H1 (cell line): ENCODE measurements around the gene TNF. TPM values are rescaled to one million over a fixed set of nuclear protein-coding genes. Genes with fewer than 3 reads are reported as not detected.
A peak's percentile ranks its signal among the peaks of the same experiment; 100 is the strongest.

Source experiments
- CTCF ChIA-PET: fragments of 300-600 bp; sonication (Branson Sonifier 250); formaldehyde crosslinking; loops from one replicate; lab custom pipeline; 2021; ENCODE audit not compliant: partially characterized antibody; lab: Charles Lee
- POLR2A ChIA-PET: fragments of 300-600 bp; sonication (Branson Sonifier 250); formaldehyde crosslinking; loops from one replicate; lab custom pipeline; 2021; ENCODE audit warnings: inconsistent platforms; ENCODE audit not compliant: partially characterized antibody; lab: Charles Lee
- DNase-seq, 2 experiments: peaks; one replicate each; pipeline versions ENCODE4 v3.0.0 to v3.0.0-alpha.2; 2010 to 2022; ENCODE audit warnings: low spot score in 2 of 2, low read depth in 1 of 2, mixed read lengths in 1 of 2
- FAIRE-seq: peaks from 2 replicates; lab custom pipeline; 2011; peaks lifted over from hg19 to GRCh38; lab: Jason Lieb, UNC
- H2AFZ ChIP-seq: 2 replicates; pipeline ENCODE4 v1.8.1; 2012; ENCODE audit warnings: low read length, inconsistent platforms
- H2AK5ac ChIP-seq: 2 replicates; pipeline ENCODE4 v1.6.1; 2013; ENCODE audit warnings: low read depth, low read length
- H2BK120ac ChIP-seq: replicated peaks from 2 replicates; pipeline ENCODE3; 2013; ENCODE audit warnings: low read depth, low read length, inconsistent platforms
- H2BK12ac ChIP-seq: 2 replicates; pipeline ENCODE4 v1.6.1; 2013; ENCODE audit warnings: low read depth, low read length
- H2BK15ac ChIP-seq: 2 replicates; pipeline ENCODE4 v1.6.1; 2013; ENCODE audit warnings: low read length
- H2BK20ac ChIP-seq: 2 replicates; pipeline ENCODE4 v1.6.1; 2013; ENCODE audit warnings: low read length
- H2BK5ac ChIP-seq: 2 replicates; pipeline ENCODE4 v1.6.1; 2013; ENCODE audit warnings: low read depth, low read length
- H3K14ac ChIP-seq: 2 replicates; pipeline ENCODE4 v1.6.1; 2013; ENCODE audit warnings: inconsistent platforms; ENCODE audit not compliant: insufficient read length
- H3K18ac ChIP-seq: 2 replicates; pipeline ENCODE4 v1.6.1; 2013; ENCODE audit warnings: low read length; ENCODE audit errors: extremely low read depth
- H3K23ac ChIP-seq: 2 replicates; pipeline ENCODE4 v1.6.1; 2013; ENCODE audit warnings: inconsistent platforms; ENCODE audit not compliant: insufficient read length
- H3K23me2 ChIP-seq: 2 replicates; pipeline ENCODE4 v1.6.1; 2013; ENCODE audit warnings: low read depth, low read length
- H3K27ac ChIP-seq: 2 replicates; pipeline ENCODE4 v1.6.1; 2011; ENCODE audit warnings: low read depth, low read length, inconsistent platforms
- H3K27me3 ChIP-seq, 4 experiments: replicated peaks in 1 of 4; 1 replicate in 1 of 4; 2 replicates in 3 of 4; pipeline versions ENCODE4 v1.6.1 to v1.8.1; 2011 to 2013; ENCODE audit warnings: low read length in 3 of 4, mild to moderate bottlenecking in 3 of 4, inconsistent platforms in 2 of 4, mixed read lengths in 2 of 4, moderate library complexity in 1 of 4; ENCODE audit not compliant: control insufficient read depth in 3 of 4, insufficient read depth in 3 of 4; ENCODE audit errors: extremely low read depth in 1 of 4
- H3K36me3 ChIP-seq, 4 experiments: 2 replicates each; pipeline versions ENCODE4 v1.6.1 to v1.8.1; 2011 to 2013; ENCODE audit warnings: mild to moderate bottlenecking in 4 of 4, low read length in 3 of 4, moderate library complexity in 2 of 4, control low read depth in 1 of 4, inconsistent platforms in 1 of 4; ENCODE audit not compliant: insufficient read depth in 4 of 4, control insufficient read depth in 2 of 4
- H3K4ac ChIP-seq: replicated peaks from 2 replicates; pipeline ENCODE3; 2013; ENCODE audit warnings: low read length, low read depth, mixed read lengths, inconsistent platforms; ENCODE audit not compliant: insufficient read length
- H3K4me1 ChIP-seq, 4 experiments: replicated peaks in 1 of 4; 1 replicate in 1 of 4; 2 replicates in 3 of 4; pipeline versions ENCODE4 v1.6.1 to v1.8.1; 2011 to 2013; ENCODE audit warnings: low read length in 3 of 4, inconsistent platforms in 2 of 4, mixed read lengths in 1 of 4; ENCODE audit not compliant: insufficient read depth in 4 of 4, control insufficient read depth in 3 of 4
- H3K4me2 ChIP-seq, 2 experiments: 2 replicates each; pipeline versions ENCODE4 v1.6.1 to v1.8.1; 2011 to 2013; ENCODE audit warnings: low read depth in 2 of 2, low read length in 2 of 2, control low read depth in 1 of 2, inconsistent platforms in 1 of 2, mild to moderate bottlenecking in 1 of 2; ENCODE audit not compliant: insufficient read depth in 1 of 2
- H3K4me3 ChIP-seq, 4 experiments: fragments of 200-600, 300-600 bp in 1 of 4; sonication (generic), shearing (Covaris generic), sonication (Bioruptor Twin) in 1 of 4; 2 replicates each; pipeline versions ENCODE4 v1.5.1 to v1.8.1; 2011 to 2016; ENCODE audit warnings: low read length in 4 of 4, low read depth in 3 of 4, control low read depth in 2 of 4, inconsistent platforms in 2 of 4, mild to moderate bottlenecking in 2 of 4, mixed read lengths in 1 of 4, moderate library complexity in 1 of 4; ENCODE audit not compliant: insufficient read depth in 2 of 4; ENCODE audit errors: extremely low read depth in 1 of 4
- H3K56ac ChIP-seq: replicated peaks from 2 replicates; pipeline ENCODE3; 2013; ENCODE audit warnings: low read depth, mild to moderate bottlenecking, mixed read lengths, low read length, inconsistent platforms; ENCODE audit not compliant: insufficient read length
- H3K79me1 ChIP-seq: 2 replicates; pipeline ENCODE4 v1.6.1; 2013; ENCODE audit warnings: low read depth, low read length, control low read depth
- H3K79me2 ChIP-seq, 2 experiments: 2 replicates each; pipeline versions ENCODE4 v1.6.1 to v1.8.1; 2012 to 2013; ENCODE audit warnings: low read length in 2 of 2, mild to moderate bottlenecking in 2 of 2, inconsistent platforms in 1 of 2; ENCODE audit not compliant: insufficient read depth in 2 of 2, control insufficient read depth in 1 of 2
- H3K9ac ChIP-seq, 4 experiments: replicated peaks in 1 of 4; 1 replicate in 1 of 4; 2 replicates in 3 of 4; pipeline versions ENCODE4 v1.6.1 to v1.8.1; 2011 to 2013; ENCODE audit warnings: low read depth in 3 of 4, low read length in 3 of 4, control low read depth in 2 of 4, mild to moderate bottlenecking in 2 of 4, moderate library complexity in 2 of 4, inconsistent platforms in 1 of 4; ENCODE audit errors: extremely low read depth in 1 of 4
- H3K9me3 ChIP-seq, 2 experiments: 2 replicates each; pipeline versions ENCODE4 v1.6.1 to v1.8.1; 2012 to 2013; ENCODE audit warnings: mild to moderate bottlenecking in 2 of 2, moderate library complexity in 2 of 2, control low read depth in 1 of 2, inconsistent platforms in 1 of 2, low read depth in 1 of 2, low read length in 1 of 2, mixed read lengths in 1 of 2; ENCODE audit not compliant: insufficient read depth in 2 of 2
- H4K20me1 ChIP-seq, 2 experiments: replicated peaks in 1 of 2; 2 replicates each; pipeline versions ENCODE3 to v1.8.1; 2011 to 2013; ENCODE audit warnings: inconsistent platforms in 2 of 2, low read length in 2 of 2, mild to moderate bottlenecking in 1 of 2; ENCODE audit not compliant: insufficient read depth in 2 of 2, control insufficient read depth in 1 of 2
- H4K5ac ChIP-seq: 2 replicates; pipeline ENCODE4 v1.6.1; 2013; ENCODE audit warnings: low read length, low read depth, mixed read lengths, inconsistent platforms; ENCODE audit not compliant: insufficient read length
- H4K8ac ChIP-seq: 2 replicates; pipeline ENCODE4 v1.8.0; 2013; ENCODE audit warnings: mild to moderate bottlenecking, moderate library complexity, low read length, inconsistent platforms; ENCODE audit not compliant: insufficient read depth; ENCODE audit errors: extremely low read depth
- H4K91ac ChIP-seq: replicated peaks from 2 replicates; pipeline ENCODE3; 2013; ENCODE audit warnings: low read length, mixed read lengths, inconsistent platforms; ENCODE audit not compliant: insufficient read length
- BCL11A ChIP-seq, 2 experiments: IDR thresholded peaks; one replicate each; pipeline ENCODE4 v1.6.1; 2011; ENCODE audit warnings: low read depth in 2 of 2, low read length in 2 of 2, mild to moderate bottlenecking in 2 of 2
- CBX8 ChIP-seq: fragments of 300-800, 300-1000 bp; sonication (generic); IDR thresholded peaks from 2 replicates; pipeline ENCODE4 v1.7.1; 2016; ENCODE audit warnings: low read depth, low read length, borderline replicate concordance
- CTCF ChIP-seq, 3 experiments: IDR thresholded peaks; 1 replicate in 2 of 3; 2 replicates in 1 of 3; pipeline versions ENCODE4 v1.5.1 to v1.6.1; 2011; ENCODE audit warnings: low read length in 3 of 3, mild to moderate bottlenecking in 3 of 3, inconsistent platforms in 2 of 3, low read depth in 1 of 3, moderate library complexity in 1 of 3; ENCODE audit not compliant: insufficient read depth in 1 of 3; ENCODE audit errors: control extremely low read depth in 1 of 3
- POLR2A ChIP-seq, 2 experiments: IDR thresholded peaks; 1 replicate in 1 of 2; 2 replicates in 1 of 2; pipeline ENCODE4 v1.6.1; 2011; ENCODE audit warnings: low read depth in 2 of 2, low read length in 2 of 2, mild to moderate bottlenecking in 2 of 2; ENCODE audit errors: control extremely low read depth in 1 of 2
- RXRA ChIP-seq: IDR thresholded peaks from 2 replicates; pipeline ENCODE4 v1.6.1; 2011; ENCODE audit warnings: low read depth, mild to moderate bottlenecking, low read length, moderate library complexity; ENCODE audit not compliant: insufficient read depth
- SIN3A ChIP-seq, 2 experiments: IDR thresholded peaks in 1 of 2; conservative IDR thresholded peaks in 1 of 2; 2 replicates each; pipeline ENCODE4 v1.6.1; 2011 to 2012; ENCODE audit warnings: low read length in 2 of 2, improper control_type of control experiment in 1 of 2, low read depth in 1 of 2, mild to moderate bottlenecking in 1 of 2
- SIRT6 ChIP-seq: IDR thresholded peaks from one replicate; pipeline ENCODE4 v1.7.1; 2012; ENCODE audit warnings: low read length, inconsistent platforms
- TAF7 ChIP-seq: optimal IDR thresholded peaks from 2 replicates; pipeline ENCODE3; 2011; ENCODE audit warnings: low read depth, mild to moderate bottlenecking, inconsistent platforms, low read length, moderate library complexity, borderline replicate concordance
- WGBS, 2 experiments: shearing (Covaris generic) in 1 of 2; methylation state at CpG; one replicate each; pipeline versions ENCODE4 v1.1.6 to v1.1.7; 2013 to 2015; ENCODE audit warnings: low lambda C conversion rate in 2 of 2, mixed read lengths in 2 of 2, inconsistent platforms in 1 of 2, low coverage in 1 of 2, missing lambda C conversion rate in 1 of 2; ENCODE audit not compliant: insufficient replicate concordance in 2 of 2, insufficient coverage in 1 of 2, insufficient read length in 1 of 2; ENCODE audit errors: extremely low coverage in 1 of 2, missing lambda C conversion rate in 1 of 2; 5-methylcytosine and 5-hydroxymethylcytosine counted together
- polyA plus RNA-seq, 7 experiments: library from polyadenylated mRNA; depleted of rRNA in 3 of 7; stranded (reverse) in 5 of 7; unstranded in 2 of 7; fragments of >200 nt in 5 of 7; fragments of 200-250 nt in 2 of 7; gene quantifications; 1 replicate in 5 of 7; 2 replicates in 1 of 7; 4 replicates in 1 of 7; pipeline versions ENCODE4 v1.2.1 to v1.2.3, GENCODE V29; 2011 to 2013; ENCODE audit warnings: missing spikeins in 2 of 7, mixed read lengths in 2 of 7
- total RNA-seq: library from RNA; stranded (reverse); fragmentation: NEBNext Ultra II Directional; extraction: Animal tissue kit (Norgen Biotek cat#: 25700); gene quantifications from 2 replicates; pipeline ENCODE4 v1.2.1, GENCODE V29; 2021

The TNF gene
- total and polyA plus RNA-seq, 2 of the 8 experiments (the other 6 are each of a cell fraction or from before 2014, with no cell fraction given), result not detected

GRCh38 chr6:31538805-31539400 is 36.5 kb upstream of the TNF start:
- H4K91ac ChIP-seq, result no peak overlapping the region
- peaks cover 37 to 39% of the 10 kb centered on the region in 2 experiments for H4K20me1 ChIP-seq
- ChIA-PET POLR2A (interaction anchor here (1.0 to 18.4 kb wide), 18 partner anchors 4 to 164 kb away, joined by 3 to 428 read pairs (median 4); partner anchors contain the start of genes ABHD16A, ATP6V1G2, C6orf47 and CSNK2B), CTCF (interaction anchor here (0.9 to 24.7 kb wide), 5 partner anchors 9 to 125 kb away, joined by 3 to 613 read pairs (median 4); partner anchors contain the start of gene NCR3)
- H3K27ac ChIP-seq, result no peak overlapping the region
- no peak overlapping the region; a peak in 1 of 7 replicates for H3K9ac ChIP-seq
- H3K4ac ChIP-seq, result no peak overlapping the region
- H4K8ac ChIP-seq, result no peak overlapping the region
- FAIRE-seq, result no peak
- H3K4me1 ChIP-seq, result peaks cover 2 to 13% (median 7%) of the 10 kb centered on the region in 4 experiments; a peak in 5 of 7 replicates
- H2BK12ac ChIP-seq, result no peak overlapping the region
- no peak overlapping the region for H3K56ac ChIP-seq
- H2BK120ac ChIP-seq, result no peak overlapping the region
- TF ChIP-seq CBX8, result no peak
- TF ChIP-seq RXRA, result no peak
- no peak for TF ChIP-seq SIN3A (conservative IDR thresholded peaks at IDR 0.05 in 1 of 2, IDR thresholded peaks at IDR 0.05 in 1 of 2; ENCODE audit: low read depth in 1 of 2, low read length in 2 of 2)
- TF ChIP-seq POLR2A (IDR thresholded peaks at IDR 0.05; ENCODE audit: control extremely low read depth in 1 of 2, low read depth in 2 of 2, low read length in 2 of 2), result peak in 1 of 2 experiments; percentile 21; a peak in 1 of 3 replicates
- TF ChIP-seq SIRT6, result no peak
- no peak for TF ChIP-seq TAF7
- no peak for TF ChIP-seq BCL11A (IDR thresholded peaks at IDR 0.05; ENCODE audit: low read depth in 2 of 2, low read length in 2 of 2)
- no peak for TF ChIP-seq CTCF (IDR thresholded peaks at IDR 0.05; ENCODE audit: control extremely low read depth in 1 of 3, insufficient read depth in 1 of 3, low read depth in 1 of 3, low read length in 3 of 3)
- H3K27me3 ChIP-seq, result no peaks in the 10 kb centered on the region
- no peak overlapping the region for H3K23ac ChIP-seq
- peak overlapping the region in 2 of 4 experiments; percentile 75 to 95; a peak in 2 of 8 replicates for H3K4me3 ChIP-seq
- DNase-seq, result no peak
- peaks cover 5% of the 10 kb centered on the region for H3K23me2 ChIP-seq
- peaks cover 8% of the 10 kb centered on the region; the same call in 1 of the 2 replicates for H3K79me1 ChIP-seq
- WGBS, 2 experiments, result 90% methylated on average over 6 of the region's 6 CpGs; no CpG with 5 or more reads in 1 of the 2 experiments
- no peak overlapping the region for H2BK15ac ChIP-seq
- no peak overlapping the region for H2AFZ ChIP-seq
- H2AK5ac ChIP-seq, result no peak overlapping the region
- peaks cover 34 to 75% of the 10 kb centered on the region in 2 experiments for H3K79me2 ChIP-seq
- no peak overlapping the region for H3K14ac ChIP-seq
- H3K4me2 ChIP-seq, result peak overlapping the region; percentile 71 to 86; a peak in 3 of 4 replicates
- no peak overlapping the region for H2BK5ac ChIP-seq
- H4K5ac ChIP-seq, result no peak overlapping the region
- H3K36me3 ChIP-seq, result peaks cover 50 to 67% (median 62%) of the 10 kb centered on the region in 4 experiments
- H3K18ac ChIP-seq, result no peak overlapping the region
- H3K9me3 ChIP-seq, result no peaks in the 10 kb centered on the region
- no peak overlapping the region for H2BK20ac ChIP-seq
